Astrocyte of the hippocampus (primary cell): ENCODE measurements around the gene ECSCR.

Experiments
- DNase-seq: peaks from one replicate; pipeline ENCODE4 v3.0.0; 2011; ENCODE audit warnings: low read depth, low spot score

The ECSCR gene

DNA sequence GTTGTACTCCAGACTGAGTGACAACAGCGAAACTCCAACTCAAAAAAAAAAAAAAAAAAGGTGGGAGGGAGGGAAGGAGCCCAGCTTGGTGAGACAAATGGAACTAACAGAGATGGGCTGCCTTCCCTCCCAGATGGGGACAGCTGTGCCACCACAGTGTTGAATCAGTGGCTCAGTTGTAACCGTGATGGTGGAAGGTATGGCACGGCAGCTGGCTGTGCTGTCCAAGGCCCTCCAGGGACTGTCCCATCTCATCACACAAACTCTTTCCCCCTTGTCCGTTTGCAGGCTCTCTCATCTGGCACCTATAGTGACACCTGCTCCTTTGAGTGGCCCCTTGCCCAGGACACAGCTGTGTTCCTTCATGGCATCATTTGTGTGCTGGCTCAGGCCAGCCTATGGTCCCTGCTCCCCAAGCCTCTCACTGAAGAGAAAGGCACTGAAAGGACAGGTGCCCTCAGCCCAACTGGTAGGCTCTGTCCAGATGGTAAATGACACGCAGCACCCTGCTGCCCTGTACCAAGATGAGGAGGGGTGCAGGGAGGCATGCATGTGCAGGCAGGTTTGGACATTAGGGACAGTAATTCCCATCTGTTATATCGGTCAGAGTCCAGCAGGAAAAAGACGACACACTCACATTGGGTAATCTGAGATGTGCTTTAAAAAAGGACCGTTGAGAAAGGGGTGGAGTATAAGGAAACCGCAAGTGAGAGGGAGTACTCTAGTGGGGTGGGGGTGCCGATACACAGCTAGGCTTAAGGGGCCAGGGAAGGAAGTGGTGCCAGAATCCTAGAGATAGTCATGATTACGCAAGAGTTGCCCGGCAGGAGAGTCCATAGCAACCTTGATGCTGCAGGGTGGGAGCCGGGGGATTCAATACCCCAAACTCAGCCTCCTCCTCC, 12.6 kb upstream of the ECSCR start:
- DNase-seq, result no peak

DNA sequence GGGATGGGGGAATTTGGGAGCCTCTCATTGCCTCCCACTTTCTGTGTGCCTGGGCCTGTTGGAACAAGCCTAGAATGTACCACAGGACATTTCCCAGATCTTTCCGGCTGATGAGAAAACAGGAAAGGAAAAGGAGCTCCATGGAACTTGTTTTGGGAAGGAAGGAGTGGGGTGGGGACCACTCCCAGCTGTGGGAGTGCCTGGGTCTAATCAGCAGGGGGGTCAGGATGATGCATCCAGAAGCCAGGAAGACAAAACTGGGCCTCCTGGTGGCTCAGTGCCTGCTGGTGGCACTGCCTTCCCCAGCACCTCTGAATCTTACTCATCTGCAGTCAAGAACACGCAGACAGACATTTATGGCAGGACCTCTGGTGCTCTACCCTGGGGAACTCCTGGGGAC, 11.0 kb upstream of the ECSCR start:
- no peak for DNase-seq

DNA sequence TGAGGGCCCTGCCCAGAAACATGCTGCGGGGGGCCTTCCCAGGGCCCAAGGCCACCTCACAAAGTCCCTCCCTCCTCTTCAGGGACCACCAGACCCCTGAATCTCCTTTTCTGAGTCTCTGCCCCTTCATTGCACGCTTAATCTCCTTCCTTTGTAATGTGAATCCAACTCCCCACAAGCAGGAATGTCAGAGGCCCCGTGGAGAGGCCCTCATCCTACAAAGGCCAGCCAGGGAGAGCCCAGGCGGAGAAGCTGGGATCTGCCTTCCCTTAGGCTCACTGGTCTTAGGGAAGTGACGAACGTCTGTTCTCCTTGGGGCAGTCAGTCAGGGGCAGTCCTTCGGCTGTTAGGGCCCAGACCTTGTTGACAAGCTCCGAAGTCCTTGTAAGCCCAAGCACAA, 10.6 kb upstream of the ECSCR start:
- DNase-seq, result no peak

DNA sequence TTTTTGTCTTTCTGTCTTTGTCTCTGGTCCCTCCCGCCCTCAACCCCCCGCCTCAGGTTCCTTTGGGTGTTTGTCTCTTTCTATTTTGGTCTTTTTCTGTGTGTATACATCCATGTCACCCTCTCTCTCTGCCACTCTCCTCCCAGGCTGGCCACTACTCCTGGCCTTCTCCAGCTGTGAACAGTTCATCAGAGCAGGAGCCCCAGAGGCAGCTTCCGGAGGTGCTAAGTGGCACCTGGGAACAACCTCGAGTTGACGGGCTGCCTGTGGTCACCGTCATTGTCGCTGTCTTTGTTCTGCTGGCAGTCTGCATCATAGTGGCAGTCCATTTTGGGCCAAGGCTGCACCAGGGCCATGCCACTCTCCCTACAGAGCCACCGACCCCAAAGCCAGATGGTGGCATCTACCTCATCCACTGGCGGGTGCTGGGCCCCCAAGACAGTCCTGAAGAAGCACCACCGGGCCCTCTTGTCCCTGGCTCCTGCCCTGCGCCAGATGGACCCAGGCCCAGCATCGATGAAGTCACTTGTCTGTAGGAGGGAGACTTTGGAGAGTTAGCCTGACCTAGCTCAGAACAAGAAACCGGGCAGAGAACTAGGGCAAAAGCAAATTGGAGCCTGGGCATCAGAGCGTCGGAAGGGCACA, 10.0 kb upstream of the ECSCR start:
- no peak for DNase-seq

DNA sequence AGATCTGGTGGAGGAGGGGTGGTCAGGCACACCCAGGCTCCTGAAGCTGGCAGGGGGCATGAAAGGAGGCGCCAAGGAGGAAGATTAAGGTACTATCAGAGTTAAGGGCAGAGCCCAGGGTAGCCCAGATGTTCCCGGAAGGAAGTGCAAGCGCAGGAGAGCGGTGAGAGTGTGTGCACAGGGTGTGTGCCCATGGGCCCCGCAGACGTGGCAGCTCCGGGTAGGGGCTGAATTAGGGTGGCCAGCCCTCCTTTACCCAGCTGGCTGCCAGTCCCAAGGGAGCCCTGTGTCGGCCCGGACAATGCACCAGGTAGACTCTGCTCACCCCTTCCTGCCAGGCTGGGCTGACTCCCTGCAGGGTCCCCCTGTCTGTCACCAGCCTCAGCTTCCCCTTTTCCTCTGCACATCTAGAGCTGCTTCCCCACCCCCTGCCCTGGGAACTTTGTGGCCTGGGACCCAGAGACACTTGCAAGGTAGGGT, 8.3 kb upstream of the ECSCR start, which contains the start of gene SMIM33:
Gene SMIM33 (plus strand): TSS at position 184 of the 480 bp plus-strand sequence. CDS start 118 bp downstream, at position 302.
- DNase-seq, result no peak

DNA sequence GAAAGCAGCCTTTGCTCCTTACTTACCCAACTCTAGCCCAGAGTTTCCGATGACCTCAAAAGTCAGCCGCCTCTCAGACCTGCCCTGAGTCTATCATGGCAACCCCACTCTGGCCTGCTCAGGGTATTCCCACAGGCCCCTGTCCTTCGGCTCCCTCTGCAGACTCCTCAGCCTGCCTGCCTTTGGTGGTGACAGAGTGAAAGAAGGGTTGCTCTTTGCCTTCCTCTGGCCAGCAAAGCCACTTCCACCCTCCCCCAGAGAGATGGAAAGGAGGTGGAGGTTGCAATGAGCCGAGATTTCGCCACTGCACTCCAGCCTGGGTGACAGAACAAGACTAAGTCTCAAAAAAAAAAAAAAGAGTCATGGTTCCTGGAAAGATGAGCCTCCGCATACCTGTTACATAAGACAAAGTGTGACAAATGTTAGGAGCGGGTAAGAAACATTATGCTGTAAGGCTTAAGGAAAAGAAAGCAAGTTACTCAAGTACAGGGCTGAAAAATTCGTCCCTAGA, 5.9 kb upstream of the ECSCR start:
- no peak for DNase-seq

DNA sequence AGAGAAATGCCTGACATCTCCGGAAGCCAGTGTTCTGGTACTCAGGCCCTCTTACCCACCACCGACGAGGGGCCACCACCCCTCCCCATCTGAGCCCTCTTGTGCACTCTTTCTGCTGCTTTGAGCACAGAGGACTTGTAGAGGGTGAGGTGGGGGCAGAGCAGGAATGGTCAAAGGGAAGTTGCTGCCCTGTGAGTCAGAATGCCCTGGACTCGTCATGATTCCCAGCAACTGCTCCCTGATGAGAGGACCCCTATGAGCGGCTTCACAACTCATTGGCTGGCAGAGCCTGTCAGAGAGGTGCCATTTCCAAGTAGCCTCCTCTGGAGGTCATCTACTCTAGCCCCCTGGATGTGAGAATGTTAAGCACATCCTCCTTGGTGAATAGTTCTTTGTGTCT, 845 bp downstream of the ECSCR start:
- DNase-seq, result peak; percentile 72

DNA sequence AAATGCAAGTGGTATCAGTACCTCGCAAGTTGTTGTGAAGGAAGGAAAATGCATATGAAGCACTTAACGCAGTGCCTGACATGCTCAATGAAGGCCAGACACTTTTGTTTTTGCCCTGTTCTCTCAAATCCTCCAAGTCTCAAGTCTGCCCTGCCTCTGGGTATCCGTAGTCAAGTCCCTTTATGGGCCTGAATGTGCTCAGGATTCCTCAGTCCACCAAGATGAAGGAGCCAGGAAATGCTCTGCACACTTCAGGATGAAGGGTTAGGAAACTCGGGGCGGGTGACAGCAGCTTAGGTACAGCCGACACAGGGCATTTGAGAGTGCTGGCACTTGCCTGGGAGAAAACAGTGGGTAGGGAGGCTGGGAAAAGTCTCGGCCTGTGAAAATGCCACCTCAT, 1.4 kb downstream of the ECSCR start:
- no peak for DNase-seq

DNA sequence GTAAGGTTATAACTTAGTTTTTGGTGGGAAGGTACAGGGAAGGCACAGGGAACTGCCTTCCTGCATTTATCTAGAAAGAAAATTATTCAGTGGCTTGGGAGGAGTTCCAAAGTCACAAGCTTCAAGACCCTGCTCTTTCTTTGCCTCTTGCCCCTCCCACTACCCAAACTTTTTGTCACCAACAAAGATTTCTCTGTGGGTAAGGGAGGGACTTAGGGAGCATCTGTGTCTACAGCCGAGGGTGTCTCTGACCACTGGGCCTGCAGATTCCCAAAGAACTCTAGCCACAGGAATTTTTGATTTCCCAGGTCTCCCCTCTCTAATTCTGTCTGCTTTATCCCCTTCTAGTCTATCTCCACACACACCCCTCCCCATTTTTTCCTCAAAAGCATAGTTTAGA, 2.1 kb downstream of the ECSCR start:
- DNase-seq, result peak; percentile 51

DNA sequence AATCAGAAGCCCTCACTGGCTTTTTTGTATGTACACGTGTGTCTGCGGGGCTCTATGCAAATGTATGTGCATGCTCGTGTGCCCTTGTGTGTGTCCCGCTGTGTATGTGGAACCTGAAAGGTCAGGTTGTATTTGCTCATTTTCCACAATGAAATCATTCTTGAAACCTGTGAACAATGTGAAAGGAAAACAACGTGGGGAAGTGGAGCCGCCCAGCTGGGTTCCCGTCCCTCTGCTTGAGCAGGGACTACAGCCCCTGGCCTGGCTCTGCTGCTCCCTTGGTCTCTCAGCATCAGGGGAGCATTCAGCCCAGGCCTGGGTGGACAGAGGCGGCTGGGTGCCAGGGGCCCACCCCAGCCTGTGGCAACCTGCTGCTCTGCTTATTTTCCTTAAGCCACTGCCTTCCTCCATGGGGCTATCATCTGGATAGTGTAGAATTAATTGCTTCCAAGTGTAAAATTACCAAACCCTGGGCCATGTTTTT, 3.0 kb downstream of the ECSCR start:
- DNase-seq, result peak; percentile 46

DNA sequence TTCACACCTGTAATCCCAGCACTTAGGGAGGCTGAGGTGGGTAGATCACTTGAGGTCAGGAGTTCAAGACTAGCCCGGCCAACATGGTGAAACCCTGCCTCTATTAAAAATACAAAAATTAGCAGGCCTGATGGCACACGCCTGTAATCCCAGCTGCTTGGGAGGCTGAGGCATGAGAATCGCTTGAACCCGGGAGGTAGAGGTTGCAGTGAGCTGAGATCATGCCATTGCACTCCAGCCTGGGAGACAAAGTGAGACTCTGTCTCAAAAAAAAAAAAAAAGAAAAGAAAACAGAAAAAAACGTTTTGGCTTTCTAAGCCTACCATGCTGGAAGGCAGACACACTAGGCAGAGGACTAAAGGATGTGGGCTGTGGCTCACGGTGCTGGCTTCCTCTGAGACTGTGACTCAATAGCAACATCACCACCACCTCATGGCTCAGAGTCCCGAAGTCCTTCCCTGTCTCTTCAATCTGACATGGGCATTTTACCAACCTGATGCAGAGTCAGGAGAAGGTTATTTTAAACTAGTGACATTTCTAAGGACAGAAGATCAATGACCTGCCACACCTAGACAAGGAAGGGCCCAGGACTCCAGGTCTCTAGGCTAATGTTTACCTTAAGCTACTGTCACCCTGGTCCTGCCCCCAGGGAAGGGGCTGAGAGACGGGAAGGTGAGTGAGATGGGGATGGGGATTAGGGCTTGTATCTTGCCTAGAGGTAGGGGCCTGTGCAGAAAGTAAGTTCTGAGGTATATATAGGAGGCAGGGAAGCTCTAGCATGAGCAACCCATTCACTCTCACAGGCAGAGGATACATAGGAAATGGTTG, 3.7 kb downstream of the ECSCR start:
- DNase-seq, result peak; percentile 76

DNA sequence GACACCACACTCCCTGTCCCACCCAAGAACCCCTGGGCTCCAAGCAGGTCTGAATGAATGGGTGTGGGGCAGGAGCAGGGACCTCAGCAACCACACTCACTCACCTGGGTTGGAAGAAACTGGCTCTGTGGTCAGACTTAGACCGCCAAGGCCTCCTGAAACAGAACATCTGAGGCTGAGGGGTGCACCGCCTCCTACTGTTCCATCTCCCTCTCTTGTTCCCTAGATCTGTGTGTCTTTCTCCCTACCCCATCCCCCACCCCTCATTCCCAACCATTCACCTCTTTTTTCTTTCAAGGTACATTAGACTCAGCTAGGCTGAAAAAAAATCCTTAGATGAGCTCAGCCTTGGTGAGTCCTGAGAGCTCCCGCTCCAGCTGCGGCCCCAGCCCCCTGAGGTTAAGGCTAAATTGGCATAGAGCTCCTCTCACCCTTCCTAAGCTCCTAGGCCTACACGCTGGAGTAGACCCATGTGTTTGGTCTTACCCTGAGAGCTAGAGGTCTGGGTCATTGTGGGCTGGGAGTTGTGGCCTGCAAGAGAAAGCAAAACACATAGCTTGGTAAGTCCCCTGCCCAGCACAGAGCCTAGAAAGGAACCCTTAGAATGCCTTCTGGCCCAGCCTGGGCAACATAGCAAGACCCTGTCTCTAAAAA, 4.8 kb downstream of the ECSCR start:
- no peak for DNase-seq

DNA sequence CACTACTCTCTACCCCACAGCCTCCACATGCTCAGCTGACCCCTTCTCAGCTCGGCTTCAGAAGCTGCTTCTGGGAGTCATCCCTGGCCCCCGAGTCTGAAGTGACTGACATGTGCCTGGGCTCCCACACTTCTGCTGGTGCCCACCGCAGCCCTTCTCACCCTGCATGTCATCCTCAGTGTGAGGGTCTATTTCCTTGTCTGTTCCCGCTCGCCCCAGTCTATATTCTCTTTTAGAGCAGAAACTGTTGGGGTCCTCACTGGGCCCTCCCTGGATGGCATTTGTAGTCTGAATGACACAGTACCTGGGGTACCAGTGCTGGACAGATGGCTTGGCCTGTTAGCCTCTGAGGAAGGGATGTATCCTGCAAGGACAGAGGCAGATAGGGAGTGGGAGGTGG, 5.3 kb downstream of the ECSCR start:
- DNase-seq, result no peak

DNA sequence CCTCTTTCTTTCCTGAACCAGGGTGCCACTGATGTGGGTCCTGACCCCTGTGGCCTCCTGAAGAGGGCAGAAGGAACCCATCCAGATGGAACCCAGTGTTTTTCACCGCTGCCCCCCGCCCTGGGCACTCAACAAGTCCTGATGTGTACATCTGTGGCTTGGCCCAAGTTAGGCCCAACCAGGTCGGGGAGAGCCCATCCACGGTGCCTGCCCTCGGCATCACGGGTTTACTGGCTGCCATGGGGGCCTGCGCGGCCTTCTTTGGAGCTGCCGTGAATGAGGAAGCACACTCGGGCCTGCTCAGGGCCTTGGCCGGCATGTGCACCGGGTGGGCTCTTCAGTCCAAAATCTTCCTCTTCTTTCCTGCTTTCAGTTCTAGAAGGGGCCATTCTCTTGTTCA, 5.8 kb downstream of the ECSCR start:
- no peak for DNase-seq

DNA sequence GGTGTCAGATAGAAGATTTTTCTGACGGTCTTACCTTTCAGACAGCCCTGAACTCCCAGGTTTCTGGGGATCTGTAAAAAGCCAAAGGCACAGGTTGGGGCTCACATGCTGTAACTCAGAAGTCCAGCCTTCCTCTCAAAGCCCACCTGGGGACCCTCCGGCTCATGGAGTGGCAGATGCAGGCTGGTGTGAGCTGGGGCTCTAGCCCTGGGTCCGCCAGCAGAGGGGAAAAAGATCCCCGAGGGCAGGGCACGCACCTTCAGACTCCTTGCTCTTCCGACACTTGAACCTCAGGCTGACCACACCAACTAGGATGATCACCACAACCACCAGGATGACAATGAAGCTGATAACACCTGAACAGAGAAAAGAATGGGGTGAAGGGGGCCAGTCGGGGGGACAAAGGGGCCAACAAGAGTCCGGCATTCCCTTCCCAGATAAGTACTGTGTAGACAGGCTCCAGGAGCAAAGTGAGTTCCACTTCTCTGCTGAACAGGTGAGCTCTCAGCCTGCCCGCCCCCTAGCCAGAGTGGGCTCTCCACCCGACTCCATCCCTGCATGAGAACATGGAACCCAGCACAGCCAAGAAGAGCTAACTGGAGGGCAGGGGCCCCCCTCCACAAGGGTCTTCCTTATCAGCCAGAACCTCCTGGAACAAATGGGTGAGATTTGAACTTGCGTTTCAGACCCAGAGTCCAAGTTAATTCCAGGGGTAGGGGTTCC, 7.8 kb downstream of the ECSCR start:
- no peak for DNase-seq

DNA sequence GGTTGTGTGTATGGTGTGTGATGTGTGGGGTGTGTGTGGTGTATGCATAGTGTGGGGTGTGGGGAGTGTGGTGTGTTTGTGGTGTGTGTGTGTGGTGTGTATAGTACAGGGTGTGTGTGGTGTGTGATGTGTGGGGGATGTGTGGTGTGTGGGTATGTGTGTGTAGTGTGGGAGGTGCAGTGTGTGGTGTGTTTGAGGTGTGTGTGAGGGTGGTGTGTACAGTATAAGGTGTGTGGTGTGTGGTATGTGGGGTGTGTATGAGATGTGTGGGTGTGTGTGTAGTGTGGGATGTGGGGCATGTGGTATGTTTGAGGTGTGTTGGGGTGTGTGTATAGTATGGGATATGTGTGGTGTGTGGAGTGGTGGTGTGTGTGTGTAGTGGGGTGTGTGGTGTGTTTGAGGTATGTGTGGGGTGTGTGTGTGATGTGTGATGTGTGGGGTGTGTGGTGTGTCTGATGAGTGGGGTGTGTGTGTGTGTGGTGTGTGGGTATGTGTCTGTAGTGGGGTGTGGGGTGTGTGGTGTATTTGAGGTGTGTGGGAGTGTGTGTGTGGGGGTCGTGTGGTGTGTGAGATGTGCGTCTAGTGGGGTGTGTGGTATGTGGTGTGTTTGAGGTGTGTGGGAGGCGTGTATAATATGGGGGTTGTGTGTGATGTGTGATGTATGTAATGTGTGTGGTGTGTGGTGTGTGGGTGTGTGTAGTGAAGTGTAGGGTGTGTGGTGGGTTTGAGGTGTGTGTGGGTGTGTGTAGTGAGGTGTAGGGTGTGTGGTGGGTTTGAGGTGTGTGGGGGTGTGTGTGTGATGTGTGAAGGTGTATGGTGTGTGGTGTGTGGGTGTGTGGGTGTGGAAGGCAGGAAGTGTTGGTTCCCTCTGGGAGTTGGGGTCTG, 8.6 kb downstream of the ECSCR start:
- DNase-seq, result no peak

DNA sequence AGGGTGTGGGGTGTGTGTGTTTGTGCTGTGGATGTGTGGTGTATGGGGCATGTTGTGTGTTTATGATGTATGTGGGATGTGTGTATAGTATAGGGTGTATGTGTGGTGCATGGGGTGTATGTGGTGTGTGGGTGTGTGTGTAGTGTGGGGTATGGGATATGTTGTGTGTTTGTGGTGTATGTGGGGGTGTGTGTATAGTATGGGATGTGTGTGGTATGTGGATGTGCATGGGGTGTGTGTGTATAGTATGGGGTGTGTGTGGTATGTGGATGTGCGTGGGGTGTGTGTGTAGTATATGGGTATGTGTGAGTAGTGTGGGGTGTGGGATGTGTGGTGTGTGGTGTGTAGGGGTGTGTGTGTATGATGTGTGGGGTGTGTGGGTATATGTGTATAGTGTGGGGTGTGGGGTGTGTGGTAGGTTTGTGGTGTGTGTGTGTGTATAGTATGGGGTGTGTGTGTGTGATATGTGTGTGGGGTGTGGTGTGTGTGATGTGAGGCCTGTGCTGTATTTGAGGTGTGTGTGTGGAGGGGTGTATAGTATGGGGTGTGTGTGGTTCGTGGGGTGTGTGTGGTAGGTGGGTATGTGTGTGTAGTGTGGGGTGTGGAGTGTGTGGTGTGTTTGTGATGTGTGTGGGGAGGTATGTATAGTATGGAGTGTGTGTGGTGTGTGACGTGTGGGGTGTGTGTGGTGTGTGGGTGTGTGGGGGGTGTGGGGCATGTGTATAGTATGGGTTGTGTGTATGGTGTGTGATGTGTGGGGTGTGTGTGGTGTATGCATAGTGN, 10.5 kb downstream of the ECSCR start:
- no peak for DNase-seq

DNA sequence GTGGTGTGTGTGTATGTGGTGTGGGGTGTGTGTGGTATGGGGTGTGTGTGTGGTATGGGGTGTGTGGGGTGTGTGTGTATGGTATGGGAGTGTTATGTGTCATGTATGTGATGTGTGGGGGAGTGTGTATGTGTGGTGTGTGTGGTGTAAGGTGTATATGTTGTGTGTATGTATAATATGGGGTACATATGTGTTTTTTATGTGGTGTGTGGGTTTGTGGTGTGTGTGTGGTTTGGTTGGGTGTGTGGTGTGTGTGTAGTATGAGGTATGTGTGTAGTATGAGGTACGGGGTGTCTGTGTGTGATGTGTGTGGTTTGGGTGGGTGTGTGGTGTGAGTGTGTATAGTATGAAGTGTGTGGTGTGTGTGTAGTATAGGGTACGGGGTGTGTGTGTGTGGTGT, 11.4 kb downstream of the ECSCR start:
- DNase-seq, result no peak
